ENCODE data around the gene CBLB.

DNA sequence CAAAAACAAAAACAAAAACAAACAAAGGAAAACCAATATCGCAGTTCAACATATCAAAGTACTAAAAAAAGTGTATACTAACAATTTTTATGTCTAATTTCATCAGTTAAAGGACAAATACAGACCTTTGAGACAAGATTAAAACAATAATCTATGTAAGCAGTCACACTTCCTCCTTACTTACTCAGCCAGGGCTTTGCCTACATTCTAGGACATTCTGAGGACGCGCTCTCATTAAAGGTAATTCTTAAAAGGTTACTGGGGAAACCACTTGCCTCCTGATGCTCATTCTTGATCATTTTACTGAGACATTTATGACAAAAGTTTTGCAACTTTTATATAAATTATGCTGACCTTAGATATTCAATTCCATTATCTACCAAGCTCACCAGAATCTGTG is 93.4 kb downstream of the CBLB start:
- TF ChIP-seq, protein P1, sequence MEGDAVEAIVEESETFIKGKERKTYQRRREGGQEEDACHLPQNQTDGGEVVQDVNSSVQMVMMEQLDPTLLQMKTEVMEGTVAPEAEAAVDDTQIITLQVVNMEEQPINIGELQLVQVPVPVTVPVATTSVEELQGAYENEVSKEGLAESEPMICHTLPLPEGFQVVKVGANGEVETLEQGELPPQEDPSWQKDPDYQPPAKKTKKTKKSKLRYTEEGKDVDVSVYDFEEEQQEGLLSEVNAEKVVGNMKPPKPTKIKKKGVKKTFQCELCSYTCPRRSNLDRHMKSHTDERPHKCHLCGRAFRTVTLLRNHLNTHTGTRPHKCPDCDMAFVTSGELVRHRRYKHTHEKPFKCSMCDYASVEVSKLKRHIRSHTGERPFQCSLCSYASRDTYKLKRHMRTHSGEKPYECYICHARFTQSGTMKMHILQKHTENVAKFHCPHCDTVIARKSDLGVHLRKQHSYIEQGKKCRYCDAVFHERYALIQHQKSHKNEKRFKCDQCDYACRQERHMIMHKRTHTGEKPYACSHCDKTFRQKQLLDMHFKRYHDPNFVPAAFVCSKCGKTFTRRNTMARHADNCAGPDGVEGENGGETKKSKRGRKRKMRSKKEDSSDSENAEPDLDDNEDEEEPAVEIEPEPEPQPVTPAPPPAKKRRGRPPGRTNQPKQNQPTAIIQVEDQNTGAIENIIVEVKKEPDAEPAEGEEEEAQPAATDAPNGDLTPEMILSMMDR (conservative IDR thresholded peaks at IDR 0.05 in 1 of 2, IDR thresholded peaks at IDR 0.05 in 1 of 2; ENCODE audit: low read depth in 1 of 2, low read length in 2 of 2), result no peak
- no peak for TF ChIP-seq EZH2 (IDR thresholded peaks at IDR 0.05; ENCODE audit: low read length, missing control alignments)
